Measurements from ENCODE around the gene WDR31.
A peak's percentile ranks its signal among the peaks of the same experiment; 100 is the strongest.

WDR31 gene

DNA sequence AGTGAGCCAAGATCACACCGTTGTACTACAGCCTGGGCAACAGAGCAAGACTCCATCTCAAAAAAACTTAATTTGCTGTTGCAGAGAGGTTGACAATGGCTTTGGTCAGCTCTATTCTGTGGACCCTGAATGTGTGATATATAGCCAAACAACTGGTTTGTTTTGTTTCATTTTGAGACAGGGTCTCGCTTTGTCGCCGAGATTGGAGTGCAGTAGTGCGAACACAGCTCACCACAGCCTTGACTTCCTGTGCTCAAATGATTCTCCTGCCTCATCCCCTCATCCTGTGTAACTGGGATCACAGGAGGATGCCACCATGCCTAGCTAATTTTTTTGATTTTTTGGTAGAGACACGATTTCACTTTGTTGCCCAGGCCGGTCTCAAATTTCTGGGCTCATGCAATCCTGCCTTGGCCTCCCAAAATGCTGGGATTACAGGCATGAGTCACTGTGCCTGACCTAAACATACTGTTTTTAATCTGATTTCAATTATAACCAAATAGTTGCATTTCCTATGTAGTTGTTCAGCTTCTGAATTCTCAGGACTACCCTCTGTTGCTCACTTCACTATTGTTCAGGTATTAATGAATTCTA lies 46.7 kb downstream of the WDR31 start:
- no peak for DNase-seq

- DNase-seq, result no peak
Observed at GRCh38 chr9:113290052-113290607, 49.9 kb downstream of the WDR31 start.

DNA sequence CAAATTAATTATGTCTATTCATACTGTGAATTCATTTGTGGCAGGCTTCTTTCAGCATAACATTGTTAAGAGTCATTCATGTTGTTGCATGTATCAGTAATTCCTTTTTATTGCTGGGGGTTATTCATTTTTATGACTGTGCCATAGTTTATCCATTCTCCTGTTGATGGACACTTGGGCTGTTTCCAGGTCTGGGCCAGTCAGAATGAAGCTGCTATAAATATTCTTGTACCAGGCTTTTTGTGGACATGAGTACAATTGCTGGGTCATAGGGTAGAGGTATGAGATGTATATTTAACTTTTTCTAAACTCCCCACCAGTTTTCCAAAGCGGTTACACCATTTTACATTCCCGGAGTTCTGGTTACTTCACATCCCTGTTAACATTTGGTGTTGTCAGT lies 51.0 kb downstream of the WDR31 start:
- DNase-seq, result no peak

DNA sequence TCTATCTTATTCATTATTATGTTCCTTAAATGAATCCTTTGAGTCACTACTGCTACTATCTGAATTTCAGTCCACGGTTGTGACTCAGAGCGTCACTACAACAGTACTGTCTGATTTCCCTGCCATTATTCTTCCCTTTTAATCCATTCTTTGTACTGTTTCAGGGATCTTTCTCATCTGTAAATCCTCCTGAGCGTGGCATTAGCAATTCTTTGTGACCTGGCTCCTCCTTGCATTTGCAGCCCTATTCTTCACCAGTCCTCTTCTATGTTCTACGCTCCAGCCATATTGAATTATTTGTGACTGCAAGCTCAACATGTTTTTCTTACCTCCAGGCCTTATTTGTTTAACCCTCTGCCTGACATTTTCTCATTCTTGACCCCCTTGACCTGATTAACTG lies 58.7 kb downstream of the WDR31 start:
- no peak for DNase-seq

DNA sequence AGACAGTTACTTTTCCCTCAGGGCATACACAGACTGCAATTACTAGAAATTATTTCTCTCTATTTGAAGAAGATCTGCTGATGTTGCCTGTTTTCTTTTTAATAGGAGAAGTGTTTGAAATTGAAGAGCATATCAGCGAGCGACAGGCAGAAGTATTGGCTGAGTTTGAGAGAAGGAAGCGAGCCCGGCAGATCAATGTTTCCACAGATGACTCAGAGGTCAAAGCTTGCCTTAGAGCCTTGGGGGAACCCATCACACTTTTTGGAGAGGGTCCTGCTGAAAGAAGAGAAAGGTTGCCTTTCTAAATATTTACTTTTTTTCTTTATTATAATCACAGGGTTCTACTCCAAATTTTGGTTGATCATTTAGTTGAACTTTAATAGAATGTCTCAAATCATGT lies 61.2 kb downstream of the WDR31 start:
- no peak for DNase-seq

- peak; percentile 96 for DNase-seq
Observed at GRCh38 chr9:113275157-113276131, 64.6 kb downstream of the WDR31 start, which contains the start of the genes CDC26 and PRPF4. Gene CDC26, minus strand, starts transcription at chr9:113275572. Its CDS starts 3,065 bp downstream, at chr9:113272507. Gene PRPF4, plus strand, starts transcription at chr9:113275658. Its CDS starts 86 bp downstream, at chr9:113275744.

DNA sequence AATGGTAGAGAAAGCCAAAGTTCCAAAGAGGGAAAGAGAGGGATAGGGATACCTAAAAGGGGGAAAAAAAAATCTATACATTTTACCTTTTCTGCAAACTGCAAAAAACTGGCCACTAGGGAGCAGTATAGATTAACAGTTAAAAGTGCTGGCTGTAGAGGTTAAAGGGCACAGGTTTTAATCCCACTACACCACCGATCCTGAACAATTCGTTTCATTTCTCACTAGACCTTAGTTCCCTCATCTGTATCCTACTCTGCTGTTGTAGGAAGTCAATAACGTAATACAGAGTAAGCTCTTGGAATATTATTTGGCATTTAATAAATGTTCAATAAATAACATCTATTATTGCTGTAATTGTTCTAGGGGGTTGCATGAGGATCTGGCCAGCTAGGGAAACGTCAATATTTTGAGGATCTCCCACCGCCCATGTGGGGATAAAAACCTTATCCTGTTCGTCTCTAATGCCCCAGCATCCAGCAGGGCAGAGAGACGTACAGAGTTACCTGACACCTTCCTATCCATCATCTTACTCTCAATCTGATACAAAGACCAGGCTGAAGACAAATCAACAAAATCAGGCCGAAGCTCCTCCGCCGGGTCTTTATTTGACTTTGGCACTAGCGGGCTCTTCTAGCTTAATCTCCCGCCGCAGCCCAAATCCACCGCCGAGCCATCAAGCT lies 65.5 kb downstream of the WDR31 start:
- peak; percentile 79 for DNase-seq

GRCh38 chr9:113269871-113270270 lies 70.2 kb downstream of the WDR31 start:
- DNase-seq, result no peak

DNA sequence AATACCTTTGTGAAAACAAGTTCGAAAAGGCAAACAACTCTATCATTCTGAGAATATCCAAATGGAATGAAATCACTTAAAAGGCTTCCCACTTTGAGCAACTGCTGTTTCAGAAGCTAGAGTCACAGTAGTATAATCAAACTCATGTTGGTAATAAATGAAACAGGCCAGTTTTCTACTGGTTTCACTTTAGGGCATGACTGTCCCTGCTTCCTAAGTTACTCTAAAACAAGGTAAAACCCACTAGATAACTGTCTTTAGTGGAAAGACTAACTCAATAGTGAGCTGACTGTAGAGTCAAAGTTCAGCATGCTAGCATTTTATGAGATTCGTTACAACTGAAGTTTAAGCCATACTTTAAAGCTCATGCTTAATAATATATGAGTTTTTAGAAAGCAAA lies 70.7 kb downstream of the WDR31 start:
- DNase-seq, result no peak

DNA sequence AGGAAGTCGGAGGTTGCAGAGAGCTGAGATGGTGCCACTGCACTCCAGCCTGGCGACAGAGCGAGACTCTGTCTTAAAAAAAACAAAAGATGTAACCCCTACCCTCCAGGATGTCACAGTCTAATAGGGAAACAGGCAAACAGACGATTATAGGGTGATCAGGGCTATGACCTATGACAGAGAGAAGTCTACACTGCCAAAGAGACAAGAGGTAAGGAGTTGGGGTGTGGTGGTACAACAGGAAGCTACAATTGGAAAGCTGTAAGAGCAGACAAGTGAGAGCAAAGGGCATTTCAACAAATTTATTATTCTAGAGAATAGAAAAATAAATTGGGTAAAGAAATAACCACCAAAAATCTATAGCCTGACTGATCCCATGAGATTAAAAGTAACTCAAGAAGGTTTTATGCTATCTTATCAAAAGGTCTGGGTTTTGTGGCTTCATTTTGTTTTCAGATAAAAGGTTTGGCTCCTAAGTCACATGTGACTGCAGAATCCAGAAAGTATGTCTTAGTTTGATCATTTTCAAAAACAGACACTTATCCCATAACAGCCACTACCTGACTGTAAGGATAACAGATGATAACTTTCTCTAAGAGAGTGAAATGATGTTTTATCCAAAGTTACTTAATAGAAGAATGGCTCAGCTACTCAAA lies 72.0 kb downstream of the WDR31 start:
- no peak for DNase-seq

- DNase-seq, result no peak
Observed at GRCh38 chr9:113266174-113266573, 73.9 kb downstream of the WDR31 start.
